AML-193 (cell line): ENCODE measurements around the gene KLB.
A peak's percentile ranks its signal among the peaks of the same experiment; 100 is the strongest.

Experiments used
- DNase-seq, 2 experiments: peaks; one replicate each; lab custom pipeline; 2025; lab: John Stamatoyannopoulos, UW

The KLB gene

DNA sequence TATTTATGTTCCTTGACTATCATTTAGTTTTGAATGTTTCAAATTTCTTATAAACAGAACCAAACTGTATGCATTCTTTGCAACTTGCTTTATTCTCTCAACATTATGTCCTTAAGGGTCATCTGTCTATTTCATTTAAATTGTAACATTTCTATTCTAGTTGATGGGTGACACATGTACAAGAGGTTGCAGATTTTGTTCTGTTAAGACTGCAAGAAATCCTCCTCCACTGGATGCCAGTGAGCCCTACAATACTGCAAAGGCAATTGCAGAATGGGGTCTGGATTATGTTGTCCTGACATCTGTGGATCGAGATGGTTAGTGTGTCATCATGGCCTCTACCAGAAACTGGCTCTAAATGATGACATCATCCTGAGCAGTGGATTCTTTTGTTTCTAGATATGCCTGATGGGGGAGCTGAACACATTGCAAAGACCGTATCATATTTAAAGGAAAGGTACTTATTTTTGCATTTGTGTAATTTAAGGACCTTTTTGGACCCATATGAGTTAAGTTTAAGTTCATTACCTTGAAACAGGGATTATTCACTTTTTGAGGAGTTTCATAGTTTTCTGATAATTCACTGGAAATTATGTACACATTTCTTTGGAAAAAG is 58.3 kb downstream of the KLB start:
- DNase-seq: peak; percentile 43 to 52

DNA sequence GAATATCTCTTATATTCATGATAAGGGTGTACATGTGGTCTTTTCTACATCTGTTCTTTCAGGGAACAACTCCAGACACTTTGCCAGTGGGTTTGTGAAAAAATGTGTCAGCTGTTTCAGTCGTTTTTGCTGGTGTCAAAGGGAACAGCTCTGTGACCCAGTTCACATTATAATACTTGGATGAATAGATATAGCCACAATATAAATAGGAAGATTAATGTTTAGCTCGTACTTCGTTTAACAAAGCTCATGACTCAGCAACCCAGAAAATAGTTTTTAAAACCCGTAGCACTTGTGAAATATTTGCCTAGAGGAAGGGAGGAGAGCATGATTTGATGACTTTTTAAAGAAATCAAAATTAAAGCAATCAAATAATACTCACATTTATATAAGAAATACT is 60.0 kb downstream of the KLB start:
- no peak for DNase-seq

GRCh38 chr4:39467464-39467863 is 60.7 kb downstream of the KLB start:
- no peak for DNase-seq

- DNase-seq: peak; percentile 91 to 95
Measured at GRCh38 chr4:39469429-39470077, 62.8 kb downstream of the KLB start.

DNA sequence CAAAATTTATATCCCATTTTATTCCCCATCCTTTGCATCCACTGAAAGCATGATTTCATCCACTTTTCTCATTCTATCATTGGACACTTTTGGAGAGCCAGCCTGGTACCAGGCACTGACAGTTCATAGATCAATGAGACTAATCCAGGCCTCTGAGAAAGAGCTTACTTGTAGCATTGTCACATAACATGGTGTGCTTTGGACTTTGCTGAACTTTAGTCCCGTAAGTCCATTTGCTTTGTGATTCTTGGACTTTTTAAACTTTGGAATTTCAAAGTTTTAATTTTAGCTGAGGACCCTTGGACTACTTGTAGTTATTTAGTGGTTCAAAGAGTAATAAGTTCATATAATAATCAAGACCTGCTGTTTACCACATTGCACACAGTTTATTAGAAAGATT is 63.7 kb downstream of the KLB start:
- no peak for DNase-seq

DNA sequence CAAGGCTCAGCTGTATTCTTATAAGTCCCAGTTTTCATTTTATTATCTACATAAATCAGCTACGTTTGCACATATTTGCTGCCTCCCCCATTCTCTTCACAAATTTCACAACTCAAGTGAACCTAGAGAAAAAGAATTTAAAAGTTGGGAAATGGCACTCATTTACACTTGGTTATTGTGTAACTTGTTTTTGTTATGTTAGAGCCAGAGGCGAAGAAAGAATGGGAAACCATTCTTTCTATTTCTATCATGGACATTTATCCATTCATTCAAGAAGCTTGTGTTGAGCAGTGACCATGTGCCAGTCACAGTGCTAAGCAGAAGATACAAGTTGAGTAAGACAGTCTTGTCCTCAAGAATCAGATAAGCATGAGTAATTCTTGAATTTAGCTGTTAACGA is 65.7 kb downstream of the KLB start:
- DNase-seq: no peak

GRCh38 chr4:39476187-39476895 is 69.6 kb downstream of the KLB start:
- DNase-seq: no peak

DNA sequence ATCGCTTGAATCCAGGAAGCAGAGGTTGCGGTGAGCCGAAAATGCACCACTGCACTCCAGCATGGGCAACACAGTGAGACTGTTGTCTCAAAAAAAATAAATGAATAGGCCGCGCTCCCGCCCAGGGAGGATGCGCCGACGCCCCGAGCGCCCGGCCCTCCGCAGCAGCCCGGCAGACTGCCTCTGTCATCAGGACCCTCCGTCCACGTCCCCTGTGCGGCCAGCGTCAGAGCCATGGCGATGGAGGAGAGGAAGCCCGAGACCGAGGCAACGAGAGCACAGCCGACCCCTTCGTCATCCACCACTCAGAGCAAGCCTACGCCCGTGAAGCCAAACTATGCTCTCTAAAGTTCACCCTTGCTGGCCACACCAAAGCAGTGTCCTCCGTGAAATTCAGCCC is 73.5 kb downstream of the KLB start:
- no peak for DNase-seq

GRCh38 chr4:39480902-39481695 is 74.4 kb downstream of the KLB start:
- DNase-seq: no peak

DNA sequence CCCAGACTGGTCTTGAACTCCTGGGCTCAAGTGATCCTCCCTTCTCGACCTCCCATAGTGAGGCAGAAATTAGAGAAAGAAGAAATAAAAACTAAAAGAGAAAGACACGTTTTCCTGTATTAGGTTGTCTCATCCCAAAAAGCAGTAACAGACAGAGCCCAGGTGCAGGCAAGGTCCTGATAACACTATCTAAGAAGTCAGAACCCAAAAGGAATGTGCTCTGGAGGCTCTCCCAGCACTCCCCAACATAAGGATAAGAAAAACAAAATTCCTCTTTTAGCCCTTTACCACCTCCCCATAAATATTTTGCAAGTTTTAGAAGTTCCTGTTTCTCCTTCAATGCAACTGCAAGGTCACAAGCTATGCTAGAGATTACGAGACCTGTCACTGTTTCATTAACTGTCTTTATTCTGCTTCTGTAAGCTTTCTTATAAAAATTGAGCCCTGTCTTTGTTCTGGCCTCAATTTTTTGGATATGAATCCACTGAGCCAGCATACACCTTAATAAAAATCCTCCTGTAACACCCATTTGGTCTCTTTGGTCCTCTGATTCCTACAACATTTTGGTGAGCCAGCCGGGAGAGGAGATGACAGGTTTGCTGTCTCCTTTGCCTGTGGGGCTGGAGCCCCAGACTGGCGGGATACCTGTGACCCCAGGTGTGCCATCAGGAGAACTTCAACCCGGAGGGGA is 78.0 kb downstream of the KLB start:
- DNase-seq: peak; percentile 72 to 77

DNA sequence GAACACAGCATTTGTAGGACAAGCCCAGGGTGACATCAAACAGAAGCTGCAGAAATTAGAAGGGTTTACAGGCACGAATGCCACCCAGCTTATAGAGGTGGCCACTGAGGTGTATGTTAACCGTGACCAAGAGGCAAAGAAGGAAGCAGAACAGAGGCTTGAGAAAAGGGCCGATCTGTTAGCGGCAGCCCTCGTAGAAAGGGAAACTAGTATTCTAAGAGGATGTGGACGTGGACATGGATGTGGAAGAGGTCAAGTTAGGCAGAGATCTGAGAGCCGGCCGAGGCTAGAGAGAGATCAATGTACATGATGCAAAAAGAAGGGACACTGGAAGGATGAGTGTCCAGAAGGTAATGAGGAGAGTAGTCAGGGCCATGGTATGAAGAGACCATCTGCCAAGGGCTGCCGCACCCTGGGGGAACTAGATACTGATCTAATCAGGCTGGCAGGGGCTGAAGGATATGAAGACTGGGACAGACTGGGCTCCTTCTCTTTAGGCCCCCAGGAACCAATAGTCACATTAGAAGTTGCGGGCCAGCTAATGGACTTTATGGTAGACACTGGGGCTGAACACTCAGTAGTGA is 79.6 kb downstream of the KLB start:
- no peak for DNase-seq

- no peak for DNase-seq
Measured at GRCh38 chr4:39490322-39490721, 83.6 kb downstream of the KLB start.

GRCh38 chr4:39494354-39494753 is 87.6 kb downstream of the KLB start:
- DNase-seq: no peak

- no peak for DNase-seq
Measured at GRCh38 chr4:39495446-39496213, 88.9 kb downstream of the KLB start.

GRCh38 chr4:39497909-39498726 is 91.4 kb downstream of the KLB start:
- DNase-seq: no peak

DNA sequence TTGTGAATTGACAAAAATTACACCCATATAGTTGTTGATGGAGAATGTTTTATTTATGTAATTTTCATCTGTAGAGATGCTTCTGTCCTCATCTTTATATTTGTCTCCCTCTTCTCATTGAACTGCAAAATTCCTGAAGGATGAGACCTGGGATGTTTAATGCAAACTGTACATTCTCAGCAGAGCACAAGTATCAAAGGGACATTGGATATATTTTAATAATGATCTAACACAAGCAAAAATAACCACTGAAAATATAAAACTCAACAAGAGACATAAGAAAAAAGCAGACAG is 91.9 kb downstream of the KLB start:
- no peak for DNase-seq
